HepG2 (cell line): Measurements from ENCODE around the gene HSD11B2. TPM values are rescaled to one million over a fixed set of nuclear protein-coding genes. Genes with fewer than 3 reads are reported as not detected.
A peak's percentile ranks its signal among the peaks of the same experiment; 100 is the strongest.

ENCODE experiments used
- ARID2 ChIP-seq: sonication (generic); formaldehyde crosslinking; IDR thresholded peaks from 2 replicates; pipeline ENCODE4 v1.8.1; 2022; ENCODE audit warnings: mild to moderate bottlenecking, missing genetic modification reagents, borderline replicate concordance
- ATRX ChIP-seq: sonication (generic); formaldehyde crosslinking; IDR thresholded peaks from 2 replicates; pipeline ENCODE4 v1.4.0; 2020; ENCODE audit warnings: missing genetic modification reagents, borderline replicate concordance
- CEBPG ChIP-seq: IDR thresholded peaks from 2 replicates; pipeline ENCODE4 v1.6.1; 2016
- HDAC2 ChIP-seq: sonication (generic); formaldehyde crosslinking; IDR thresholded peaks from 2 replicates; pipeline ENCODE4 v1.4.0; 2020; ENCODE audit warnings: missing genetic modification reagents
- HNF4G ChIP-seq, 2 experiments: sonication (generic) in 1 of 2; formaldehyde crosslinking in 1 of 2; IDR thresholded peaks; 2 replicates each; pipeline versions ENCODE4 v1.4.0 to v1.6.1; 2011 to 2020; ENCODE audit warnings: borderline replicate concordance in 2 of 2, low read depth in 2 of 2, mild to moderate bottlenecking in 2 of 2, low read length in 1 of 2, missing genetic modification reagents in 1 of 2, moderate library complexity in 1 of 2
- KAT7 ChIP-seq: IDR thresholded peaks from 2 replicates; pipeline ENCODE4 v1.6.1; 2018; ENCODE audit warnings: borderline replicate concordance, missing compliant biosample characterization
- KLF12 ChIP-seq: sonication (generic); formaldehyde crosslinking; IDR thresholded peaks from 2 replicates; pipeline ENCODE4 v1.4.0; 2020; ENCODE audit warnings: missing genetic modification reagents, borderline replicate concordance
- NFIC ChIP-seq: IDR thresholded peaks from 2 replicates; pipeline ENCODE4 v1.6.1; 2012; ENCODE audit warnings: mild to moderate bottlenecking, low read length, inconsistent platforms
- PHF21A ChIP-seq: sonication (generic); formaldehyde crosslinking; IDR thresholded peaks from 2 replicates; pipeline ENCODE4 v1.5.0; 2020; ENCODE audit warnings: mild to moderate bottlenecking, missing genetic modification reagents
- PRMT3 ChIP-seq: sonication (generic); formaldehyde crosslinking; IDR thresholded peaks from 2 replicates; pipeline ENCODE4 v1.8.1; 2022; ENCODE audit warnings: low read depth, mild to moderate bottlenecking, moderate library complexity, missing genetic modification reagents, borderline replicate concordance
- SMARCE1 ChIP-seq: fragments of 450-650 bp; IDR thresholded peaks from 2 replicates; pipeline ENCODE4 v1.6.1; 2017; ENCODE audit warnings: borderline replicate concordance
- SOX5 ChIP-seq: IDR thresholded peaks from 2 replicates; pipeline ENCODE4 v1.6.1; 2016; ENCODE audit warnings: borderline replicate concordance
- ZBTB20 ChIP-seq: sonication (generic); formaldehyde crosslinking; IDR thresholded peaks from 2 replicates; pipeline ENCODE4 v1.8.1; 2023; ENCODE audit warnings: missing genetic modification reagents, low read depth, mild to moderate bottlenecking, borderline replicate concordance
- ZBTB38 ChIP-seq: sonication (generic); formaldehyde crosslinking; IDR thresholded peaks from 2 replicates; pipeline ENCODE4 v1.5.1; 2020; ENCODE audit warnings: mild to moderate bottlenecking, missing genetic modification reagents
- ZKSCAN1 ChIP-seq: fragments of 150-350 bp; IDR thresholded peaks from 2 replicates; pipeline ENCODE4 v1.6.1; 2014; ENCODE audit warnings: low read length
- ZMYM2 ChIP-seq: sonication (generic); formaldehyde crosslinking; IDR thresholded peaks from 2 replicates; pipeline ENCODE4 v1.8.0; 2022; ENCODE audit warnings: mild to moderate bottlenecking, missing genetic modification reagents
- ZNF441 ChIP-seq: sonication (generic); formaldehyde crosslinking; IDR thresholded peaks from 2 replicates; pipeline ENCODE4 v1.7.0; 2021; ENCODE audit warnings: missing genetic modification reagents, borderline replicate concordance
- ZNF616 ChIP-seq: sonication (generic); formaldehyde crosslinking; IDR thresholded peaks from 2 replicates; pipeline ENCODE4 v1.5.0; 2020; ENCODE audit warnings: low read depth, mild to moderate bottlenecking, missing genetic modification reagents
- ZNF660 ChIP-seq: sonication (generic); formaldehyde crosslinking; IDR thresholded peaks from 2 replicates; pipeline ENCODE4 v1.5.1; 2020; ENCODE audit warnings: mild to moderate bottlenecking, low read depth, missing genetic modification reagents, borderline replicate concordance
- ZNF788 ChIP-seq: sonication (generic); formaldehyde crosslinking; IDR thresholded peaks from 2 replicates; pipeline ENCODE4 v1.5.0; 2020; ENCODE audit warnings: mild to moderate bottlenecking, missing genetic modification reagents, borderline replicate concordance
- polyA plus RNA-seq, 8 experiments: library from polyadenylated mRNA; depleted of rRNA in 3 of 8; stranded (reverse) in 7 of 8; unstranded in 1 of 8; fragments of >200 nt; fragmentation: Illumina TruSeq in 4 of 8; extraction: Trizol in 4 of 8; gene quantifications; 2 replicates each; pipeline versions ENCODE4 v1.2.1 to v1.2.3, GENCODE V29; 2011 to 2016; ENCODE audit warnings: low read depth in 4 of 8, missing spikeins in 1 of 8, mixed read lengths in 1 of 8; ENCODE audit not compliant: insufficient read depth in 1 of 8
- total RNA-seq, 5 experiments: library from RNA; depleted of rRNA; stranded (reverse); fragments of >200 nt; fragmentation: Illumina TruSeq; extraction: Trizol; gene quantifications; 2 replicates each; pipeline ENCODE4 v1.2.3, GENCODE V29; 2016; ENCODE audit warnings: low read depth in 1 of 5
- TF ChIP-seq, protein P1 (sequence below): sonication (generic); formaldehyde crosslinking; conservative IDR thresholded peaks from 2 replicates; pipeline ENCODE4 v1.4.0; 2020; ENCODE audit warnings: missing genetic modification reagents
- TF ChIP-seq, protein P2 (sequence below): sonication (generic); formaldehyde crosslinking; IDR thresholded peaks from 2 replicates; pipeline ENCODE4 v1.4.0; 2020; ENCODE audit warnings: missing genetic modification reagents, borderline replicate concordance

HSD11B2 gene
- total and polyA plus RNA-seq, 2 of the 13 experiments (the other 11 are each of a cell fraction or from before 2014, with no cell fraction given): 8.9 to 13.6 TPM

GRCh38 chr16:67481561-67482232 lies 50.8 kb downstream of the HSD11B2 start (continued):
- no peak for TF ChIP-seq ATRX (CRISPR knock-in tag)
- 0 out of 2 replicates have a peak, but pooled peaks have one; percentile 4 for TF ChIP-seq ARID2 (CRISPR knock-in tag)
- TF ChIP-seq SMARCE1: no peak
- 0 out of 2 replicates have a peak, but pooled peaks have one; percentile 5 for TF ChIP-seq ZBTB20 (CRISPR knock-in tag)
- TF ChIP-seq, protein P1, sequence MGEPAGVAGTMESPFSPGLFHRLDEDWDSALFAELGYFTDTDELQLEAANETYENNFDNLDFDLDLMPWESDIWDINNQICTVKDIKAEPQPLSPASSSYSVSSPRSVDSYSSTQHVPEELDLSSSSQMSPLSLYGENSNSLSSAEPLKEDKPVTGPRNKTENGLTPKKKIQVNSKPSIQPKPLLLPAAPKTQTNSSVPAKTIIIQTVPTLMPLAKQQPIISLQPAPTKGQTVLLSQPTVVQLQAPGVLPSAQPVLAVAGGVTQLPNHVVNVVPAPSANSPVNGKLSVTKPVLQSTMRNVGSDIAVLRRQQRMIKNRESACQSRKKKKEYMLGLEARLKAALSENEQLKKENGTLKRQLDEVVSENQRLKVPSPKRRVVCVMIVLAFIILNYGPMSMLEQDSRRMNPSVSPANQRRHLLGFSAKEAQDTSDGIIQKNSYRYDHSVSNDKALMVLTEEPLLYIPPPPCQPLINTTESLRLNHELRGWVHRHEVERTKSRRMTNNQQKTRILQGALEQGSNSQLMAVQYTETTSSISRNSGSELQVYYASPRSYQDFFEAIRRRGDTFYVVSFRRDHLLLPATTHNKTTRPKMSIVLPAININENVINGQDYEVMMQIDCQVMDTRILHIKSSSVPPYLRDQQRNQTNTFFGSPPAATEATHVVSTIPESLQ (CRISPR knock-in tag): no peak
- peak; percentile 3; the same call in 1 of the 2 replicates for TF ChIP-seq ZKSCAN1
- peak; percentile 3; the same call in 1 of the 2 replicates for TF ChIP-seq NFIC
- TF ChIP-seq KLF12 (CRISPR knock-in tag): no peak
- TF ChIP-seq ZBTB38 (CRISPR knock-in tag): no peak
- 0 out of 2 replicates have a peak, but pooled peaks have one; percentile 12 for TF ChIP-seq SOX5
- TF ChIP-seq CEBPG (CRISPR knock-in tag): 0 out of 2 replicates have a peak, but pooled peaks have one; percentile 3
- peak; percentile 80; the same call in 1 of the 2 replicates for TF ChIP-seq HNF4G (IDR thresholded peaks at IDR 0.05; ENCODE audit: borderline replicate concordance, low read depth, low read length)
- no peak for TF ChIP-seq HNF4G (CRISPR knock-in tag; IDR thresholded peaks at IDR 0.05; ENCODE audit: borderline replicate concordance, low read depth)
- no peak for TF ChIP-seq PRMT3 (CRISPR knock-in tag)
- TF ChIP-seq ZMYM2 (CRISPR knock-in tag): no peak
- 0 out of 2 replicates have a peak, but pooled peaks have one; percentile 45 for TF ChIP-seq ZNF660 (CRISPR knock-in tag)
- no peak for TF ChIP-seq ZNF616 (CRISPR knock-in tag)
- TF ChIP-seq, protein P2, sequence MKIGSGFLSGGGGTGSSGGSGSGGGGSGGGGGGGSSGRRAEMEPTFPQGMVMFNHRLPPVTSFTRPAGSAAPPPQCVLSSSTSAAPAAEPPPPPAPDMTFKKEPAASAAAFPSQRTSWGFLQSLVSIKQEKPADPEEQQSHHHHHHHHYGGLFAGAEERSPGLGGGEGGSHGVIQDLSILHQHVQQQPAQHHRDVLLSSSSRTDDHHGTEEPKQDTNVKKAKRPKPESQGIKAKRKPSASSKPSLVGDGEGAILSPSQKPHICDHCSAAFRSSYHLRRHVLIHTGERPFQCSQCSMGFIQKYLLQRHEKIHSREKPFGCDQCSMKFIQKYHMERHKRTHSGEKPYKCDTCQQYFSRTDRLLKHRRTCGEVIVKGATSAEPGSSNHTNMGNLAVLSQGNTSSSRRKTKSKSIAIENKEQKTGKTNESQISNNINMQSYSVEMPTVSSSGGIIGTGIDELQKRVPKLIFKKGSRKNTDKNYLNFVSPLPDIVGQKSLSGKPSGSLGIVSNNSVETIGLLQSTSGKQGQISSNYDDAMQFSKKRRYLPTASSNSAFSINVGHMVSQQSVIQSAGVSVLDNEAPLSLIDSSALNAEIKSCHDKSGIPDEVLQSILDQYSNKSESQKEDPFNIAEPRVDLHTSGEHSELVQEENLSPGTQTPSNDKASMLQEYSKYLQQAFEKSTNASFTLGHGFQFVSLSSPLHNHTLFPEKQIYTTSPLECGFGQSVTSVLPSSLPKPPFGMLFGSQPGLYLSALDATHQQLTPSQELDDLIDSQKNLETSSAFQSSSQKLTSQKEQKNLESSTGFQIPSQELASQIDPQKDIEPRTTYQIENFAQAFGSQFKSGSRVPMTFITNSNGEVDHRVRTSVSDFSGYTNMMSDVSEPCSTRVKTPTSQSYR (CRISPR knock-in tag): peak; percentile 71; the same call in 1 of the 2 replicates
- TF ChIP-seq KAT7 (CRISPR knock-in tag): peak; percentile 20; the same call in 1 of the 2 replicates
- no peak for TF ChIP-seq HDAC2 (CRISPR knock-in tag)
- peak; percentile 54 for TF ChIP-seq PHF21A (CRISPR knock-in tag)
- no peak for TF ChIP-seq ZNF441 (CRISPR knock-in tag)
- no peak for TF ChIP-seq ZNF788 (CRISPR knock-in tag)
